DOHH2 (cell line): ENCODE data around the gene RABL6.

Experiments used
- EZH2phosphoT487 ChIP-seq: fragments of 200-600 bp; sonication (generic); IDR thresholded peaks from 2 replicates; pipeline ENCODE4 v1.6.1; 2017; ENCODE audit warnings: borderline replicate concordance, mild to moderate bottlenecking, antibody characterized with exemption, low read length, moderate library complexity, mixed read lengths
- TF ChIP-seq, protein P1 (sequence below): fragments of 200-600 bp; sonication (generic); IDR thresholded peaks from one replicate; pipeline ENCODE4 v1.5.1; 2014; ENCODE audit warnings: antibody characterized with exemption, mild to moderate bottlenecking, low read depth, low read length; ENCODE audit not compliant: poor library complexity, severe bottlenecking

DNA sequence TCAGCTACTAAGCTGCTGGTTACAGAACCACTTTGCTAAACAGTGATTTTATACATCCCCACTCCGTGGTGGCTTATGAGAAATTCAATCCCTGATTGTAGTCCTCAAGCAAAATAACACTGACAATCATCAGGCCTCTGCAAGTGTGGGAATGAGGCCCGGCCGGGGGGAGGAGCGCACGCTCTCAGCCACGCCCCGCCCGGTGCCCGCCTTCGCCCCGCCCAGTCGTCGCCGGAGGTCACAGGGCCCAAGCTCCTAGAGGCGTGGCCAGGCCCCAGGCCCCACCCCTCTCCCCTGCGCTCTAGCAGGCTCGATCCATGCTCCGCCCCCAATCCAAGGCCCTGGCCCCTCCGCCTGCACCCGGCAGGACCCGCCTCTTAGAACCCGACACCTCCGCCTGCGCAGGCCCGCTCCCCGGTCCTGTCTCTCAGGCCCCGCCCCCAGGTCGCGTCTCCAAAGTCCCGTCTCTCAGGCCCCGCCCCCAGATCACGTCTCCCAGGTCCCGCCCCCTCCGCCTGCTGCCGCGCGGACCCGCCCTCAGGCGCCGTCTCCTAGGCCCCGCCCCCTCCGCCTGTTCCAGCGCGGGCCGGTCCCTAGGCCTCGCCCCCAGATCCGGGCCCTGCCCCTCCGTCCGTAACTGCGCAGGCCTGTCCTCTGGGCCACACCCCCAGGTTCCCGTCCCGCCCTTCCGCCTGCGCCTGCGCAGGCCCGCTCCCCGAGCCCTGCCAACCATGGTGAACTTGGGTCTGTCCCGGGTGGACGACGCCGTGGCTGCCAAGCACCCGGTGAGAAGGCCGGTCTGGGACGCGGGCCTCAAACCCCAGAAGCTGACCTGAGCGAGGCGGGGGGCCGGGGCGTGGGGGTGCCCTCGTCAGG is 16.9 kb upstream of the RABL6 start, which contains the start of gene TMEM141:
- TF ChIP-seq, protein P1, sequence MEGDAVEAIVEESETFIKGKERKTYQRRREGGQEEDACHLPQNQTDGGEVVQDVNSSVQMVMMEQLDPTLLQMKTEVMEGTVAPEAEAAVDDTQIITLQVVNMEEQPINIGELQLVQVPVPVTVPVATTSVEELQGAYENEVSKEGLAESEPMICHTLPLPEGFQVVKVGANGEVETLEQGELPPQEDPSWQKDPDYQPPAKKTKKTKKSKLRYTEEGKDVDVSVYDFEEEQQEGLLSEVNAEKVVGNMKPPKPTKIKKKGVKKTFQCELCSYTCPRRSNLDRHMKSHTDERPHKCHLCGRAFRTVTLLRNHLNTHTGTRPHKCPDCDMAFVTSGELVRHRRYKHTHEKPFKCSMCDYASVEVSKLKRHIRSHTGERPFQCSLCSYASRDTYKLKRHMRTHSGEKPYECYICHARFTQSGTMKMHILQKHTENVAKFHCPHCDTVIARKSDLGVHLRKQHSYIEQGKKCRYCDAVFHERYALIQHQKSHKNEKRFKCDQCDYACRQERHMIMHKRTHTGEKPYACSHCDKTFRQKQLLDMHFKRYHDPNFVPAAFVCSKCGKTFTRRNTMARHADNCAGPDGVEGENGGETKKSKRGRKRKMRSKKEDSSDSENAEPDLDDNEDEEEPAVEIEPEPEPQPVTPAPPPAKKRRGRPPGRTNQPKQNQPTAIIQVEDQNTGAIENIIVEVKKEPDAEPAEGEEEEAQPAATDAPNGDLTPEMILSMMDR: no peak
- no peak for TF ChIP-seq EZH2phosphoT487
